ENCODE results near the gene ABHD16A. TPM values are rescaled to one million over a fixed set of nuclear protein-coding genes. Genes with fewer than 3 reads are reported as not detected.

Gene ABHD16A
- total and polyA plus RNA-seq, 2 of the 13 experiments (the other 11 are each of a cell fraction or from before 2014, with no cell fraction given): 43.5 to 45.4 TPM

DNA sequence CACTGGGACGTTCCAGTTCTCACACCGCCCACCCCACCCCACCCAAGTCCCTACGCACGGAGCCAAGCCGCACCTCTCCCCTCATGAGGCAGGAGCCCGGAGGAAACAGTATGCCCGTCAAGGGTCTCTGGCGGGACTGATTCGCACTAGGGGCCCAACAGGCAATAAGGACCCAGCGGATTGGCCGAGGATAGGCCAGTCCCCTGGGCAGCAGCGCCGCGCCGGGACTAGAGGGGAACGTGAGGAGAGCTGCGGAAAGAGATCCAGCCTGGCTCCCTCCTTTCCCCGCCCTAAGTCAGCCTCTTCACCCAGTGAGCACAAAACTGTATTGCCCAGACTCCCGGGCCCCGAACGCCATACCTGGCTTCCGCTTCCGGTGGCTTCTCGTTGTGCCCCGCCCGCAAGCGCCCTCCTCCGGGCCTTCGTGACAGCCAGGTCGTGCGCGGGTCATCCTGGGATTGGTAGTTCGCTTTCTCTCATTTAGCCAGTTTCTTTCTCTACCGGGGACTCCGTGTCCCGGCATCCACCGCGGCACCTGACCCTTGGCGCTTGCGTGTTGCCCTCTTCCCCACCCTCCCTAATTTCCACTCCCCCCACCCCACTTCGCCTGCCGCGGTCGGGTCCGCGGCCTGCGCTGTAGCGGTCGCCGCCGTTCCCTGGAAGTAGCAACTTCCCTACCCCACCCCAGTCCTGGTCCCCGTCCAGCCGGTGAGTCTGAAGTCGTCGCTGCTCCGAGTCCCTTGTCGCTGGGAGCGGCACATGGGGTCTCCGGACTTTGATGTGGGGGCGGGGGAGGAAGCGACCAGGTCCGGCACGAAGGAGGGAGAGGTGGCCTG lies 37.4 kb downstream of the ABHD16A start, which contains the start of gene CSNK2B (continued):
- TF ChIP-seq, protein P1, sequence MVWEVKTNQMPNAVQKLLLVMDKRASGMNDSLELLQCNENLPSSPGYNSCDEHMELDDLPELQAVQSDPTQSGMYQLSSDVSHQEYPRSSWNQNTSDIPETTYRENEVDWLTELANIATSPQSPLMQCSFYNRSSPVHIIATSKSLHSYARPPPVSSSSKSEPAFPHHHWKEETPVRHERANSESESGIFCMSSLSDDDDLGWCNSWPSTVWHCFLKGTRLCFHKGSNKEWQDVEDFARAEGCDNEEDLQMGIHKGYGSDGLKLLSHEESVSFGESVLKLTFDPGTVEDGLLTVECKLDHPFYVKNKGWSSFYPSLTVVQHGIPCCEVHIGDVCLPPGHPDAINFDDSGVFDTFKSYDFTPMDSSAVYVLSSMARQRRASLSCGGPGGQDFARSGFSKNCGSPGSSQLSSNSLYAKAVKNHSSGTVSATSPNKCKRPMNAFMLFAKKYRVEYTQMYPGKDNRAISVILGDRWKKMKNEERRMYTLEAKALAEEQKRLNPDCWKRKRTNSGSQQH (CRISPR knock-in tag; IDR thresholded peaks at IDR 0.05; ENCODE audit: low read depth): peak; percentile 21; the same call in 1 of the 2 replicates
- TF ChIP-seq ZNF34 (CRISPR knock-in tag; IDR thresholded peaks at IDR 0.05; ENCODE audit: borderline replicate concordance): peak; percentile 59; the same call in 1 of the 2 replicates
- TF ChIP-seq SMAD9 (CRISPR knock-in tag; IDR thresholded peaks at IDR 0.05): 0 out of 2 replicates have a peak, but pooled peaks have one; percentile 59
- TF ChIP-seq, protein P2, sequence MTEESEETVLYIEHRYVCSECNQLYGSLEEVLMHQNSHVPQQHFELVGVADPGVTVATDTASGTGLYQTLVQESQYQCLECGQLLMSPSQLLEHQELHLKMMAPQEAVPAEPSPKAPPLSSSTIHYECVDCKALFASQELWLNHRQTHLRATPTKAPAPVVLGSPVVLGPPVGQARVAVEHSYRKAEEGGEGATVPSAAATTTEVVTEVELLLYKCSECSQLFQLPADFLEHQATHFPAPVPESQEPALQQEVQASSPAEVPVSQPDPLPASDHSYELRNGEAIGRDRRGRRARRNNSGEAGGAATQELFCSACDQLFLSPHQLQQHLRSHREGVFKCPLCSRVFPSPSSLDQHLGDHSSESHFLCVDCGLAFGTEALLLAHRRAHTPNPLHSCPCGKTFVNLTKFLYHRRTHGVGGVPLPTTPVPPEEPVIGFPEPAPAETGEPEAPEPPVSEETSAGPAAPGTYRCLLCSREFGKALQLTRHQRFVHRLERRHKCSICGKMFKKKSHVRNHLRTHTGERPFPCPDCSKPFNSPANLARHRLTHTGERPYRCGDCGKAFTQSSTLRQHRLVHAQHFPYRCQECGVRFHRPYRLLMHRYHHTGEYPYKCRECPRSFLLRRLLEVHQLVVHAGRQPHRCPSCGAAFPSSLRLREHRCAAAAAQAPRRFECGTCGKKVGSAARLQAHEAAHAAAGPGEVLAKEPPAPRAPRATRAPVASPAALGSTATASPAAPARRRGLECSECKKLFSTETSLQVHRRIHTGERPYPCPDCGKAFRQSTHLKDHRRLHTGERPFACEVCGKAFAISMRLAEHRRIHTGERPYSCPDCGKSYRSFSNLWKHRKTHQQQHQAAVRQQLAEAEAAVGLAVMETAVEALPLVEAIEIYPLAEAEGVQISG (CRISPR knock-in tag; IDR thresholded peaks at IDR 0.05): peak; percentile 90
- TF ChIP-seq, protein P3, sequence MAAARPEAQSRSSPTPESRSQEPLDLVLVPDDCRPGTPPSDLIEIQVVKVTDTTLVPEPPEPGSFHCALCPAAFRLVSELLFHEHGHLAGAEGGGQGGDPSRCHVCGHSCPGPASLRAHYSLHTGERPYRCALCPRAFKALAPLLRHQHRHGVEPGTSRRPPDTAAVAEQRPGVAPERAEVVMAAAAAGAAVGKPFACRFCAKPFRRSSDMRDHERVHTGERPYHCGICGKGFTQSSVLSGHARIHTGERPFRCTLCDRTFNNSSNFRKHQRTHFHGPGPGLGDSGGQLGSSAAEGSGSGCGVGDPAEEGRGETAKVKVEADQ (CRISPR knock-in tag; IDR thresholded peaks at IDR 0.05; ENCODE audit: borderline replicate concordance): peak; percentile 5; the same call in 1 of the 2 replicates
- TF ChIP-seq, protein P4, sequence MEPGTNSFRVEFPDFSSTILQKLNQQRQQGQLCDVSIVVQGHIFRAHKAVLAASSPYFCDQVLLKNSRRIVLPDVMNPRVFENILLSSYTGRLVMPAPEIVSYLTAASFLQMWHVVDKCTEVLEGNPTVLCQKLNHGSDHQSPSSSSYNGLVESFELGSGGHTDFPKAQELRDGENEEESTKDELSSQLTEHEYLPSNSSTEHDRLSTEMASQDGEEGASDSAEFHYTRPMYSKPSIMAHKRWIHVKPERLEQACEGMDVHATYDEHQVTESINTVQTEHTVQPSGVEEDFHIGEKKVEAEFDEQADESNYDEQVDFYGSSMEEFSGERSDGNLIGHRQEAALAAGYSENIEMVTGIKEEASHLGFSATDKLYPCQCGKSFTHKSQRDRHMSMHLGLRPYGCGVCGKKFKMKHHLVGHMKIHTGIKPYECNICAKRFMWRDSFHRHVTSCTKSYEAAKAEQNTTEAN (CRISPR knock-in tag; conservative IDR thresholded peaks at IDR 0.05): no peak; the same call in none of the 2 replicates
- TF ChIP-seq ETV6 (CRISPR knock-in tag; conservative IDR thresholded peaks at IDR 0.05): no peak
- no peak for TF ChIP-seq NAIF1 (CRISPR knock-in tag; IDR thresholded peaks at IDR 0.05; ENCODE audit: borderline replicate concordance)
- TF ChIP-seq POLR2G (IDR thresholded peaks at IDR 0.05; ENCODE audit: low read depth, low read length): peak; percentile 91
- TF ChIP-seq KAT7 (CRISPR knock-in tag; IDR thresholded peaks at IDR 0.05; ENCODE audit: borderline replicate concordance): peak; percentile 27; the same call in 1 of the 2 replicates
- peak; percentile 12; the same call in 1 of the 2 replicates for TF ChIP-seq CHD2 (IDR thresholded peaks at IDR 0.05; ENCODE audit: low read depth, low read length)
- peak; percentile 13 for TF ChIP-seq XRCC5 (optimal IDR thresholded peaks at IDR 0.05; ENCODE audit: low read length)
- TF ChIP-seq, protein P5, sequence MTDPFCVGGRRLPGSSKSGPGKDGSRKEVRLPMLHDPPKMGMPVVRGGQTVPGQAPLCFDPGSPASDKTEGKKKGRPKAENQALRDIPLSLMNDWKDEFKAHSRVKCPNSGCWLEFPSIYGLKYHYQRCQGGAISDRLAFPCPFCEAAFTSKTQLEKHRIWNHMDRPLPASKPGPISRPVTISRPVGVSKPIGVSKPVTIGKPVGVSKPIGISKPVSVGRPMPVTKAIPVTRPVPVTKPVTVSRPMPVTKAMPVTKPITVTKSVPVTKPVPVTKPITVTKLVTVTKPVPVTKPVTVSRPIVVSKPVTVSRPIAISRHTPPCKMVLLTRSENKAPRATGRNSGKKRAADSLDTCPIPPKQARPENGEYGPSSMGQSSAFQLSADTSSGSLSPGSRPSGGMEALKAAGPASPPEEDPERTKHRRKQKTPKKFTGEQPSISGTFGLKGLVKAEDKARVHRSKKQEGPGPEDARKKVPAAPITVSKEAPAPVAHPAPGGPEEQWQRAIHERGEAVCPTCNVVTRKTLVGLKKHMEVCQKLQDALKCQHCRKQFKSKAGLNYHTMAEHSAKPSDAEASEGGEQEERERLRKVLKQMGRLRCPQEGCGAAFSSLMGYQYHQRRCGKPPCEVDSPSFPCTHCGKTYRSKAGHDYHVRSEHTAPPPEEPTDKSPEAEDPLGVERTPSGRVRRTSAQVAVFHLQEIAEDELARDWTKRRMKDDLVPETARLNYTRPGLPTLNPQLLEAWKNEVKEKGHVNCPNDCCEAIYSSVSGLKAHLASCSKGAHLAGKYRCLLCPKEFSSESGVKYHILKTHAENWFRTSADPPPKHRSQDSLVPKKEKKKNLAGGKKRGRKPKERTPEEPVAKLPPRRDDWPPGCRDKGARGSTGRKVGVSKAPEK (CRISPR knock-in tag; IDR thresholded peaks at IDR 0.05; ENCODE audit: borderline replicate concordance): no peak
- no peak for TF ChIP-seq CHD4 (IDR thresholded peaks at IDR 0.05; ENCODE audit: borderline replicate concordance, low read length)
- TF ChIP-seq NFE2 (CRISPR knock-in tag; IDR thresholded peaks at IDR 0.05): no peak
- no peak for TF ChIP-seq ZNF781 (CRISPR knock-in tag; IDR thresholded peaks at IDR 0.05; ENCODE audit: borderline replicate concordance, not compliant biosample characterization)
- no peak for TF ChIP-seq WIZ (CRISPR knock-in tag; IDR thresholded peaks at IDR 0.05)
- TF ChIP-seq NFKBIZ (CRISPR knock-in tag; IDR thresholded peaks at IDR 0.05): no peak
